Measurements from ENCODE around the gene GTPBP1.

DNA sequence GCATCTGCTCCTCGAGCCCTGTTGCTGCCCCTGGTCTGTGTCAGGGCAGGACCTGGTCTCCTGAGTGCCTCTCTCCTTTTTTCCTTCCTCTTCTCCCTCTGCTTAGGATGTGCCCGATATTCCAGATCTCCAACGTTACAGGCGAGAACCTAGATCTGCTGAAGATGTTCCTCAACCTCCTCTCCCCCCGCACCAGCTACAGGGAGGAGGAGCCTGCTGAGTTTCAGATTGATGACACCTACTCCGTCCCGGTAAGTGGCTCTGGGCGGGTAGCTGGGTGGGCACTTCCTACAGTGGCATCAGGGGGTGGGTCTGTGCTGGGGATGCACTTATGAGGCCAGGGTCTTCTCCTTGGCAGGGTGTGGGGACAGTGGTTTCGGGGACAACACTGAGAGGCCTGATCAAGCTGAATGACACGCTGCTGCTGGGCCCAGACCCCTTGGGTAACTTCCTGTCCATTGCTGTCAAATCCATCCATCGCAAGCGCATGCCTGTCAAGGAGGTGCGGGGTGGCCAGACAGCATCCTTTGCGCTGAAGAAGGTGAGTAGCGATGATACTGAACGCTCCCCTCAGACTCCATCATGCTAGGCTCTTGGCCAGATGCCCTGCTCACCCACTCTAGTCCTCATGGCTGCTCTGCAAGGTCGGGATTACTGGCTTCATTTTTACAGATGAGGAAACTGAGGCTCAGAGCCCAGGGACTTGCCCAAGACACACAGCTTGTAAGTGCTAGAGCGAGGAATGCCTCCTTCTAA is 20.3 kb downstream of the GTPBP1 start:
- TF ChIP-seq CTCF (IDR thresholded peaks at IDR 0.05; ENCODE audit: insufficient read depth, low read length, poor library complexity, severe bottlenecking) (no peak), EZH2phosphoT487 (conservative IDR thresholded peaks at IDR 0.05; ENCODE audit: low read length) (no peak)

Measured in SU-DHL-6 (cell line).